Suppressor macrophage (primary cell): ENCODE results near the gene POLA2.
"Not testable (repeated sequence)": the region's sequence is repeated elsewhere in the genome, so short reads cannot be mapped to it uniquely, and the experiment has no call there.

Source experiments
- DNase-seq, 4 experiments: peaks; one replicate each; pipeline ENCODE4 v3.0.0-alpha.2; 2020 to 2022
- total RNA-seq, 17 experiments: gene quantifications; one replicate each; lab custom pipeline; 2026; ENCODE audit warnings: mixed read lengths in 6 of 17, inconsistent platforms in 3 of 17; lab: John Stamatoyannopoulos, UW

Gene POLA2, protein sequence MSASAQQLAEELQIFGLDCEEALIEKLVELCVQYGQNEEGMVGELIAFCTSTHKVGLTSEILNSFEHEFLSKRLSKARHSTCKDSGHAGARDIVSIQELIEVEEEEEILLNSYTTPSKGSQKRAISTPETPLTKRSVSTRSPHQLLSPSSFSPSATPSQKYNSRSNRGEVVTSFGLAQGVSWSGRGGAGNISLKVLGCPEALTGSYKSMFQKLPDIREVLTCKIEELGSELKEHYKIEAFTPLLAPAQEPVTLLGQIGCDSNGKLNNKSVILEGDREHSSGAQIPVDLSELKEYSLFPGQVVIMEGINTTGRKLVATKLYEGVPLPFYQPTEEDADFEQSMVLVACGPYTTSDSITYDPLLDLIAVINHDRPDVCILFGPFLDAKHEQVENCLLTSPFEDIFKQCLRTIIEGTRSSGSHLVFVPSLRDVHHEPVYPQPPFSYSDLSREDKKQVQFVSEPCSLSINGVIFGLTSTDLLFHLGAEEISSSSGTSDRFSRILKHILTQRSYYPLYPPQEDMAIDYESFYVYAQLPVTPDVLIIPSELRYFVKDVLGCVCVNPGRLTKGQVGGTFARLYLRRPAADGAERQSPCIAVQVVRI
- total RNA-seq = 4.2 to 12.7 (median 6.9) reads per million in 17 experiments

GRCh38 chr11:65261591-65262380 lies at the start of gene POLA2:
TSS of gene POLA2 (plus strand) at chr11:65261962. CDS start at chr11:65262293, 331 bp downstream.
- peak; percentile 99 to 100 (median 100) for DNase-seq

GRCh38 chr11:65212226-65212801 lies 49.4 kb upstream of the POLA2 start:
- no peak for DNase-seq

- peak in 1 of 4 experiments; percentile 44 for DNase-seq
Measured at GRCh38 chr11:65213322-65214211, 48.2 kb upstream of the POLA2 start.

GRCh38 chr11:65214212-65214845 lies 47.4 kb upstream of the POLA2 start:
- no peak for DNase-seq

GRCh38 chr11:65215441-65216076 lies 46.2 kb upstream of the POLA2 start:
- DNase-seq = peak in 3 of 4 experiments; percentile 10 to 32 (median 23)

- DNase-seq = no peak
Measured at GRCh38 chr11:65216830-65217229, 44.9 kb upstream of the POLA2 start.

DNA sequence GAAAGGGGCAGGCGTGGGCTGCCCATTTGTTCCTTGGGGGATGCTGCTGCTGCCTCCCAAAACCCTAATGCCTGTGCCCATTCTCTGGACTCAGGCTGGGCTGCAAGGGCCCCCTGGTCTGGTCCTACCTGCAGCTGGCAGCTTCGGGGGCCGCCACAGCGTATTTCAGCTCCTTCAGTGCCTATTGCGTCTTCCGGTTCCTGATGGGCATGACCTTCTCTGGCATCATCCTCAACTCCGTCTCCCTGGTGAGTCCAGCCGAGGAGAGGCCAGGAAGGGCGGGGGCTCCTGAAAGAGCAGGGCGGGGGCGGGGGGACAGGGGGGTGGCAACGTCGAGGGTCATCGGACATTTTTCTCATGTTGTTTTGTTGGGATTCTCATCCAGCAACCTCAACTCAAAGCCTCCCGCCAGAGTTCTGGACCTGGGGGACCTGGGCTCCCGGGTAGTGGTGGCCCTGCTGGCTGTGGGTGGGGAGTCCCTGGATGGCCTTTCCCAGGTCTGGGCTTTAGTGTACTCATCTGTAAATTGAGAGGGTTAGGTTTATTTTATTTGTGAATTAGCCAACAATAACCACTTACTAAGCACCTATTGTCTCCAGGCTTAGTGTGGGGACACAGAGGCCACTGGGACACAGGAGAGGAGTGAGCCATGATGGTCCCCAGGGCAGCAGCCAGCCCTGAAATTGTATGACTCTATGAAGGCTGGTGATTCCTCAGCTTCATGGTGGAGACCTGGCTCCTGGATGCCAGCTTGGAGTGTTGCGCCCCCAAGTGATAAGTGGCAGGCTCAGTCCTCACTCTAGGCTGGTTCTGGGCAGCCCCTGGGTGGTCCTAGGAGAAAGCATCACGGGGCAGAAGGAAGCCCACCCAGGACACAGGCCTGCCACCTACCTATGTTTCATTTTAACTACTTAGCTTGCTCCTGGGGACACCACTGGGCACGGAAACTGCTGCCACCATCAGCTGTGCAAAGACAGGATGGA lies 44.0 kb upstream of the POLA2 start:
- DNase-seq = no peak

- DNase-seq = no peak
Measured at GRCh38 chr11:65218446-65218845, 43.3 kb upstream of the POLA2 start.

- peak; percentile 22 to 53 (median 50) for DNase-seq
Measured at GRCh38 chr11:65219930-65220213, 41.9 kb upstream of the POLA2 start.

- no peak for DNase-seq
Measured at GRCh38 chr11:65221026-65221425, 40.7 kb upstream of the POLA2 start.

DNA sequence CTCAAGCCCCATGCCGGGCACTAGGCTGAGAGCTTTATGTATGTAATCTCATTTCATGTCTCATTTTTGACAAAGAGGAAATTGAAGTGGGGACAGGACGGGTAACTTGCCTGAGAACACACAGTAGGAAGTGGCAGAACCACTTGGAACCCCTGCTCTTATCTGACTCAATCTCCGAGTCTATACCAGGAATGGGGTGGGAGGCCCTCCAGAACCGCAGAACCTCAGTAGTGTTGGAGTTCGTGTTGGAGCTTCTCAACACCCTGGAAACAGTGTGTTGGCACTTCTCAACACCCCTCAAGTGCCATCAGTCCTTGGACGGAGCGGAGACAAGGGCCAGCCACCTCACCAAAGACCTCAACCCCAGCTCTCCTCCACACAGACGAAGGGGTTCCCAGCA lies 38.8 kb upstream of the POLA2 start:
- DNase-seq = peak; percentile 27 to 54 (median 44)

DNA sequence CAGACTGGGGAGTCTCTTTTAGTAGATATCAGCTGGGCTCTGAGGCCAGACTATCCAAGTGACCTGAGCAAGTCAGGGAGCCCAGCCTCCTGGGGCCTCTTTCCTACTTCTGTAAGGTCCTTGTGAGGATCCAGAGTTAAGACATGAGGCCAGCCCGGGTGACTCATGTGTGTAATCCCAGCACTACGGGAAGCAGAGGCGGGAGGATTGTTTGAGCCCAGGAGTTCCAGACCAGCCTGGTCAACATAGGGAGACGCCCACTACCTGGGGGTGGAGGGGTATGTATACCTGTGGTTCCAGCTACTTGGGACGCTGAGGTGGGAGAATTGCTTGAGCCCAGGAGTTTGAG lies 36.9 kb upstream of the POLA2 start:
- peak; percentile 62 to 81 (median 75) for DNase-seq

GRCh38 chr11:65225279-65226102 lies 36.3 kb upstream of the POLA2 start:
- peak; percentile 39 to 69 (median 46) for DNase-seq

DNA sequence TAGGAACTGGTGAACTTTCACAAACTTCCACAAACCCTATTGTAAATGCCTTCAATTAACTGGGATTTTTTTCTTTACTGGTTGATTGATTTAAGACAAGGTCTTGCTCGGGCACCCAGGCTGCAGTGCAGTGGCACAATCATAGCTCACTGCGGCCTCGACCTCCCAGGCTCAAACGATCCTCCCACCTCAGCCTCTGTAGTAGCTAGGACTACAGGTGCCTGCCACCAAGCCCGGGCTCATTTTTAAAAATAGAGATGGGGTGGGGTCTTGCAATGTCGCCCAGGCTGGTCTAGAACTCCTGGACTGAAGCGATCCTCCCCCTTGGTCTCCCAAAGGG lies 35.7 kb upstream of the POLA2 start:
- peak in 1 of 4 experiments; percentile 35 for DNase-seq

- DNase-seq = no peak
Measured at GRCh38 chr11:65227879-65228278, 33.9 kb upstream of the POLA2 start.

GRCh38 chr11:65236194-65237059 lies 25.3 kb upstream of the POLA2 start:
- no peak for DNase-seq

- not testable (repeated sequence) for DNase-seq
Measured at GRCh38 chr11:65238302-65238701, 23.5 kb upstream of the POLA2 start.

DNA sequence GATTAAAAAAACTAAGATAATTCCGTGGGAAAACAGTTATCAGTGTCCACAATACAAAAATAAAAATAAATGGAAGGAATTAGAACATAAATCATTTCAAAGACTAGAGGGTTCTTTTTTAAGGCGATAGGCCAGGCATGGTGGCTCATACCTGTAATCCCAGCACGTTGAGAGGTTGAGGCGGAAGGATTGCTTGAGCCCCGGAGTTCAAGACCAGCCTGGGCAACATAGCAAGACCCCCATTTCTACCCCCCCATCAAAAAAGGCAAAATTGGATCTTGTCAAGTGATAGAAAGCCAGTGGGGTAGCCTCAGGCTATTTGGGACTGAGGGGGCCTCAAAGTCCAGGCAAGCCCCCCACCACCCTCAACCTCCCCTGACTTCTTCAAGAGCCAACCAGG lies 20.6 kb upstream of the POLA2 start:
- no peak for DNase-seq
